Activated gamma-delta T cell treated with Interleukin-2 at 50 U/mL for 16 hours (primary cell): ENCODE results near the gene RPS6KA5.

Experiments used
- DNase-seq: peaks from one replicate; pipeline ENCODE4 v3.0.0-alpha.2; 2020

The RPS6KA5 gene

DNA sequence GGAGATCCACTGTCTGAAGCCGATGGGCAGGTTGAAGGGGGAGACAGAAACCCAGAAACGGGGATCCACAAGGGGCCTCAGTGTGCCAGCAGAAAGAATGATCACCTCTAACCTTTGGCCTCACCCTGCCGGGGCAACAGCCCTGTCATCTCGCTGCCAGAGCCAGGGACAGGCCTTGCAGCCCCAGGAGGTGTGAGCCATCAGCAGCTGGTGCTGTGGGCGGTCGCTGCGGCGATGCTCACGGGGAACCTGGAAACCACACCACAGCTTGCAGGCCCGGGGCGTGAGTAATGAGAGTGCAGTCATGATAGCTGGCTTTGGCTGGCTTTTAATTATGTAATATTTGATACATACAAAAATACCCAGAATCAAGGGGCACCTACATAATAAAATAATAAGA, 239.5 kb downstream of the RPS6KA5 start:
- peak; percentile 67 for DNase-seq

DNA sequence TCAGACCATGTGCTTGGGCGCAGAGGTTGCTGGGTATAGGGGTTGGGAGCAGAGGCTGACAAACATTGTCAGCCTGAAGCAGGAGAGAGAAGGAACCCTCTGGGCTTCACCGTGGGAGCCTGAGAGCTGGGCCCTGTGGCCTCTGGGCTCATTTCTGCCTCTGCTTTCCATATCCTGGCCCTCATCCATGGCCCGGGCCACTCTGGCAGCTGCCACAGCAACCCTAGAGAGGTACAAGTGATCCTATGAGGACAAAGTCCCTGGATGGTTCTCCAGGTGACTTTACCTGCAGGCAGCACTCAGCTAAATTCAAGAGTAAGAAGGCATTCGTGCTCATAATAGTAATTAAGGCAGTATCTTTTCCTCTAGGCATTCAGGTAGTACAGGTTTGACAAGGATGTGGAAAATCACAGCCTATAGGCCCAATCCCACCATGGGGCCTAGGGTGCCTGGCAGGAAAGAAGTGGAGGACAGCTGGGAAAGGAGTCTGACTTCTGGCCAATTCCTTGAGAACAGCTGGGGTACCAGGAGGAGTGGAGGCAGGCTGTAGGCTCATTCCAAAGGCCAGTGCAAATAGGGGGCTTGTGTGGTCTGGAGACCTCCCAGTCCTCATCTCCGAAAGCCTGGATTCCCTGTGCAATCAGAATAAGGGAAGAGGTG, 240.6 kb downstream of the RPS6KA5 start:
- no peak for DNase-seq

DNA sequence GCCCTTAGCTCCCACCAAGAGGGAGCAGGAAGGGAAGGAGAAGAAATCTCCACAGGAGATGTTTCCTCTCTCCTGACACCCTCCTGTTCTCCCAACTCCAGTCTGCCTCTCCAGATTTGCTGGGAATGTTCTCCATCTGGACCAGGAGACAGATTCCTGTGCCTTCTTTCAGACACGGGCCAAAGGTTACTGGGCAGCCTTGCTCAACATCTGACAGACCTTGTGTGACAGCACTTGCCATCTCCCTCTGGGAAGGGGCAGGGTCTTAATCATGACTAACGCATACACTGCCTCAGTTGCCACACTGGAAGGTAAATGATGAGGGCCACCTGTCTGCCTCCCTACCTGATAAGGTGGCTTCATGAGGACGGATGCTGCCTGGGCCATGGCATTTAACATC, 241.7 kb downstream of the RPS6KA5 start:
- DNase-seq: no peak

DNA sequence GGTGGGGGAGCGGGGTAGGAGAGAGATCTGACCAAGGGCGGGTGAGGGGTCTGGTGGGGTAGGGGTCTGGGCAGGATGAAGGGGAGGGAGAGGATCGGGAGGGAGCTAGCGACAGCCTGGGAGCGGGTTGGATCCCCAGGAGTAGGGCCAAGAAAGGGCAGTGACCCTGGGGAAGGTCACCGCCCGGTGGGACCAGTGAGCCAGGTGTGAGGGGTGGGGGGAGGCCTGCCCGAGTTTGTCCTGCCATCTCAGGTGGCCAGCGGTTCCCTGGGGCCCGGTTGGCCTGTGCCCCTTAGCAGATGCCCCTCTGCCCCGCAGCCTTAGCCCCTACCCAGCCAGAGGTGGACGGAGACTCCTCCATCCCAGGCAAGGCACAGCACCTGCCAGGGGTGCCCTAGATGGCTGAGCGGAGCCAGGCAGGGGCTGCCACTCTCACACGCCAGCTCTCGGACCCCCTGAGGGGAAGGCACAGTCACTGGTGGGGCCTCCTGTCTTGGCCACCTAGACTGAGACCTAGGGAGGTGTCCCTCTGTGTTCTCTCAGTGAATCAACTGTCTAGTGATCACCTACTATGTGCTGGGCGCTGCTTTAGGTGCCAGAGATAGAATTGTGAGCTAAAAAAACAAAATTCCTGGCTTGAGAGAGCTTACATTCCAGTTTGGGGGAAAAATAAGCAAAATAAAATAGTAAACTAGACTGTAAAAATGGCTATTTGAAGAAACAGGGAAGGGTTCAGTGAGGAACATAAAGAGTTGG, 243.6 kb downstream of the RPS6KA5 start:
- no peak for DNase-seq

DNA sequence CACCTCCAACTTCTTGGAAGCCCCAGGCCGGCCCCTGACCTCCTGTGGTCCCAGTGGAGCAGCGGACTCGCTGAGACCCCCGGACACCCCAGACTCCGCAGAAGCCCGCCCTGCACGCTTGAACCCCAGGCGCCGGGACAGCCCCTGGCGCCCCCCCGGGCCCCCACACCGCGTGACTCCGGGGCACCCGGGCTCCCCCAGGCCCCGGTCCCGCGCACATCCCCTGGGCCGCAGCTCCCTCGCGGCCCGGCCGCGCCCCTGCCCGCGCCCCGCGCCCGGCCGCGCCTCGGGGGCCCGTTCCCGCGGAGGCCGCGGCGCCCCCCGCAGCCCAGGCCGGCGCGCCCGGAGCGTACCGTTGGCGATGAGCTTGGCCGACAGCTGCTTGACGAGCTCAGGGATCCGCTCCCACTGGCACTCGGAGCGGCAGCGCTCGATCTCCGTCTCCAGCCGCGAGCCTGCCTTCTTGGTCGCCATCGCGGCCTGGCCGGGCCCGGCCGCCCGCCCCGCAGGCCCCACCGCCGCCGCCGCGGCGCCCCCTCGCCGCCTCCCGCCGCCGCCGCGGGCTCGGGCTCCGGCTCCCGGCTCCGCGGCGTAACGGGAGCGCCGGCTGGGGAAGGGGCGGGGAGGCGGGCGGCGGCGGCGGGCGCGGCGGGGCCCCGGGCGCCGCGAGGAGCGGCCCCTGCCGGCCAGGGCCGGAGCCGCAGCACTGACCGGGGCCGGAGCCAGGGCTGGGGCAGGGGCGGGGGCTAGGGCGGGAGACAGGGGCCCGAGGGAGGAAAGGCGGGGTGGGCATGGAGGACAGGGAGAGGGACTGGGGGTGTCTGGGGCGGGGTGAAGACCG, 244.4 kb downstream of the RPS6KA5 start, which contains the start of gene TTC7B:
Gene TTC7B (minus strand): TSS at position 609 of the 841 bp plus-strand sequence. CDS start 135 bp downstream, at position 474.
- no peak for DNase-seq

DNA sequence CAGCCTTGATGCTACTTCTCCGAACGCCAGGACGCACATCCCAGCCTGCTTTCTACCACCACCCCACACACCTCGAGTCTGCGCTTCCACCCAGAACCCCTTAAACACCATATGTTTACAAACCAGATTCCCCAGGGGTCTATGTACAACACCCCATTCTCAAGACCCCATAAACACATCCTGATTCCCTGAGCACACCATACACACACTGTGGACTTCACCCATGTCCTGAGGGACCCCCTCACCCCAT, 244.9 kb downstream of the RPS6KA5 start:
- no peak for DNase-seq

DNA sequence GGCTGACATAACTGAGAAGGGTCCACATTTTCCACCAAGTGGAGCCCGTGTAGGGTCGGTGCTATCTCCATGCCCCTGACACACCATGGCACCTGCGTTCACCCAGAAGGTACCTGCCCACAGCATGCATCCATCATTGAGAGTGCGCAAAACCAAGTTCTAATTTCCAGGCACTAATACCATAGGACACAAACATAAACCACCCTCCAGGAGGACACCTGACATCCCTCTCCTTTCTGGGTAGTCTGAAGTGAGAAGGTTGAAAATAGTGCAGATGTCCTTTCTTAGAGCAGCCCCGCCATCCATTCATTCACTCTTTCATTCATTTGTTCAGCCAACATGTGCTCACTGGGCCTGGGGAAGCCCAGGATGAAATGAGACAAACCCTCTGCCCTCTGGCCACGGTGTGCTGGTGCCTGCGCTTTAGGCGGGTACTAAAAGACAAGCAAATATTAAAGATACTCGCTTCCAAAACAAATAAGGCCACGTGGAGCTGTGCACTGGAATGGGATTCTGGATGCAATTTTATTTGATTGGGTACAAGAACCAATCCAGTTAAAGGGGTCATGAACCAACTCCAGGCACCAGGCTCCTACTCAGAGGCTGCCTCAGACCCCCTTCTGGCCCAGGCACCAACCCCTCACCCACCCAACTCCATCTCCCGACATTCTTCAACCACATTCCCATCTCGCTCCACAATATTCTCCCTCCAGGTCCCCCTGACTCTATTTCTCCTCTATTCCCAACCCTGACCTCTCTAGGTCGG, 245.5 kb downstream of the RPS6KA5 start:
- DNase-seq: no peak

DNA sequence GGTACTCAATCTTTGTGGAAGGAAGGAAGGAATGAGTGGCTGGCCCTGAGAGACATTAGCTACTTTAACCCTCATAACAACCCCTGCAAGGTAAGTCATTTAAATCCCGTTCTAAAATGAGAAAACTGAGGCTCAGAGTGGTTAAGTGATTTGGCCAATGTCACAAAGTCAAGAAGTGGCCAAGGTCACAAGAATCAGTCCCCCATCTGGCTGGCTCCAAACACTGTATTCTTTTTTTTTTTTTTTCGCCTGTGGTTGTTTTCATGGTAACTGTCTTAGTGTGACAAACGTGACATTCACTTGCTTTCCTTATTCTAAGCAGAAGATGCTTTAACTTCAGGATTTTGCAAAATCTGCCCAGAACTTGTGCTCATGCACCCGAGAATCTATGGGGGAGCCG, 247.0 kb downstream of the RPS6KA5 start:
- no peak for DNase-seq

DNA sequence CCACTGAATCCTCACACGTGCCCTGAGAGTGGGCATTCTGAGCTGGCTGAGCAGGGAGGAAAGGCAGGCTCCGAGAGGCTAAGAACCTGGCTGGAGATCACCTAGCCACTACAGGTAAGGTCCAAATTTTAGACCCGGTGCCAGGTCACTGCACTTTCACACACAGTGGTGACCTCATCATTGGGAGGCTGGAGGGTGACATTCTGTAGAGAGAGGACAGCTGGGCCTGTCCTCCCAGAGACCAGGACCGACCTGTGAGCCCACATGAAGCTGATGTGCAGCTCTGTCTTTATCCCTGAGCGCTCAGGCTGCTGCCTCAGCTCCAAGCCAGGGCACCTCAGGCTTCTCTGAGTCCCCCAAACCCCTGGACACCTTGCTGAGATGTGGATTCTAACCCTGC, 248.3 kb downstream of the RPS6KA5 start:
- DNase-seq: no peak

DNA sequence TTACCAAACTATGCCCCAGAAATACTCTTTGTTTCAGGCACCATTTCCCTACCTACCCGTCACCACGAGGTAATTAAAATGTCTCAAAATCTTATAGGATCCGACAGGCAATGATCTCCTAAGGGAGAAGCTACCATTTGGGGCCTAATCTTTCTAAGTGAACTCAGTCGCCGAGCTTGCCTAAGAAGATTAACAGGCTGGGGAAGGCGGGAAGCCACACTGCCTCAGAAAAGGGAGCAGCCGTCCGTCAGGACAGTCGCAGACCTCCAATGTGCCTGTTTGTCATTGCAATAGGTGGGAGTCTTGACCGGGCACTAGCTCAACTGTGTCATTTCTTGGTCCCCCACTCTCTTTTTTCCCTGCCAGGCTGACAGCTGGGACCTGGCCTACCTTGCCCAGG, 248.8 kb downstream of the RPS6KA5 start:
- DNase-seq: no peak

DNA sequence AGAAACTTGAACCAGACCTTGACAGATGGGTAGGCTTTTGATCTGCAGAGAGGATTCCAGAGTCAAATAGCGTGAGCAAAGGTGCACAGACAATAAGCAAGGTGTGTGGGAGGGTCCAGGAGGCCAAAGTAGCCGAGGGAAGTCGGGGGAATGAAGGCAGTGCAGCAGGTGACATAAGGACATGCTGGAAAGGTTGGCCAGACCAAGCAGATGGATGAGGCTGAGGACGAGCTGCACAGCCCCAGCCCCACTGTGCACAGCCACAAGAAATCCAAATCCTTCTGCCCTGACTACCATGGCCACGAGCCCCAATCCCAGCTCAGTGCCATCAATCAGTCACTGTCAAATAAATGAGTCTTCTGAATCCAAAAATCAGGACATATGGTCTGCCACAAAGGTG, 249.6 kb downstream of the RPS6KA5 start:
- no peak for DNase-seq

DNA sequence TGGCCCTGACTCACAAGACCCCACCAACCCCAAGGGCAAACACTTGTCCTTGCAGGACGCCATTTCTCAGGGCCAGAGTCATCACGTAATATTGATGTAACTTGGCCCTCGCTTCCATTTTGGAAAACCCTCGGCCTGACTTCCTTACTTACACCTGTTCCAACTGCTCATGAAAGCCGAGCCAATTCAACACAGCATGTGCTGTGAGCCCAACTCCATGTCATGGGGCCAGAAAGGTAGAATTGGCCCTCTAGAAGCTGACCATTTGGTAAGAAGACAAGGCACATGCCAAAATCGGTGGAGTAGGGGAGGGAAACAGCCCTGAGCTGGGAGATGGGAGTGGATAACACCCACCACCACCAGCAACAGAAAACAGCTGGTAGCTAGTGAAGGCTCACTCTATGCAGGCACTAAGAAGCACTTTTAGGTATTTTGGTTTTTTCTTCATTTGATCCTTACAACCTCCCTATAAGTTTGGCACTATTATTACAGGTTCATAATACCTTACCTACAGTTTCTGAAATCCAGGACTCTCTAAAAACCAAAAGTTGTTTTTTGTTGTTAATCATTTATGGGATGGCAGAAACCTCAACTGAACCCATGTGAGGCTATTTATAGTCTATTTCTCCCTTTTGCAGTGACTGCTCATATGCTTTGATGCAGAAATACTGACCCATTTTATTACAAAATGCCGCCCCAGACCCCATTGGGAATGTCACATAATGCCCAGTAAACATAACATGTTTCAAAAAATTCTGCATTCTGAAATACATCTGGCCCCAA, 250.7 kb downstream of the RPS6KA5 start:
- DNase-seq: no peak

DNA sequence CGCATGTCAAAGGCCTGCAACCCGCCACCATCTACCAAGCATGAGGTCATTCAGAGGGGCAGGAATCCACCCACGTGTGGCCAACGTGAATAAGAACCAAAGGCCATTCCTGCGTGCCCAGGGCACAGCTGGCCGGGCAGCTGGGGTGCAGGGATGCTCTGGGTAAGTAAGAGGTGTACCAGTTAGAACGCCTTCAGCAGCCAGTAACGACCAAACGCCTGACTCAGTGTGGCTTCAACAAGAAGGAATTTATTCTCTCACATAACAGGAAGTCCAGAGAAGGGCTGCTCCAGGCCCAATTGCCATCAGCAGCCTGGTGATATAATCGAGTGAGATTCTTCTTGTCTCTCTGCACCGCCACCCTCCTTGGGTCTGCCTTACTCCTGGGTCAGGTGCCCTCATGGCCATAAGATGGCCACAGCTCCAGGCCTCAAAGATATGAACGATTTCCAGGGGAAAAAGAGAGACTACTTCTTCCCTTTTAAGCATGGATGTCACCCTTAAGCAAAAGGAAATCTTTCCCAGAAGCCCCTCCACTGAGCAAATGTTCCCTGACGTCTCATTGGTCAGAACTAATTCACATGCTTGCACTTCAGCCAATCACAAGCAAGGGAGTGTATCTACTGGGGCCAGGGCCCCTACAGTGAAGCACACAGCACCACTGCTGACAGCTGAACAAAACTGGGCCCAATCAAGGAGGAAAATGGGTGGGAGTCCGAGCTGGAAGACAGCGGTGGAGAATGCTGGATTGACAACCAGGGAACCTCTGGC, 251.5 kb downstream of the RPS6KA5 start:
- no peak for DNase-seq

DNA sequence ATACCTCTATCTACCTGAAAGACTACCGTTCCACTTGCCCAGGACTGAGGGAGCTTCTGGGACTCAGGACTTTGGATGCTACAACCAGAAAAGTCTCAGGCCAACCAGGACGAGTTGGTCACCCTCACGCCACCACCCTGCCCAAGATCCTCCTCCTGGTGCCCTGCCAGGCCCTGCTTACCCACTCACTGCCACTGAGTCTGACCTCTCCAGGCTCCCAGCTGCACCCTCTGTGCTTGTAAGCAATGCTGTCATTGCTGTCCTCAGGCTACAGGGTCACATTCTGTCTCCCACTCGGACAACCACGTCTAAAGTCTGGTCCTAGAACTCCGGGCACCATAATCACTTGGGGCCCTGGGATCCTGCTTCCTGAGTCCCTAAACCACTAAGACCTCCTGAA, 253.4 kb downstream of the RPS6KA5 start:
- no peak for DNase-seq

DNA sequence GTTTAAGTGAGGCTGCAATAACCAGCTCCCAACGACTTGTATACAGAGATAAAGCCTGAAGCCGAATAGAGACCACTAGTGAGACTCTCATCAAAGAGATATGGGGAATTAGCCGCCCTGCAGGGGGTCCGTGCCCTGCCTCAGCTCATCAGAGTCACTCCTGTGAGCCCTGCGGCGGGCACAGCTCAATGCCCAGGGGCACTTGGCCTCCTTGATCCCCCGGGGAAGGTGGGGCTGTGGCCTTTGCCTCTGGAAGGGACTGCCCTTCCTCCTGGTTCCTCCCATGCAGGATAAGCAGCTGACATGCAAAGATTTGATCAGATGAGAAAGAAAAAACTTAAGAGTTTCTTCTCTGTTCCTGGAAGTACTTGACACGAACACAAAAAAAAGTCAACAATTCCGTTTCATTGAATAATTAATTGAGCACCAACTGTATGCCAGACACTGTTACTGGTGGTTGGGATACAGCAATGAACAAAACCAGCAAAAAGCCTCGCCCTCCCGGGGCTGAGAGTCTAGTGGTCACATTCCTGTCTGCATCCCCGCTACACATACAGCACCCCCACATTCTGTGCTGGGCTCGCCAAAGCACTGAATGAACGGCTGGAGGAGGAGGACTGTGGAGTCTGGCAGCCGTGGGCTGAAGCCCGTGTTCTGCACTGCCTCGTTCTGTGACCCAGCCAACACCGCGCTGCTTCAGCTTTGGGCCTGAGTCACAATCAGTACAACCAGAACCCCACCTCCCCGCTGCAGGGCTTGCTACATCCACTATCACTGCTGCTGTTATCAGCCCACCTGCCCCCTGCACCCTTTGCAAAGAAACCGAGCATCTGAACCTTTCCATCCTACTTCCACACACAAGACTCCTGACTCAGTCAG, 254.5 kb downstream of the RPS6KA5 start:
- DNase-seq: no peak

DNA sequence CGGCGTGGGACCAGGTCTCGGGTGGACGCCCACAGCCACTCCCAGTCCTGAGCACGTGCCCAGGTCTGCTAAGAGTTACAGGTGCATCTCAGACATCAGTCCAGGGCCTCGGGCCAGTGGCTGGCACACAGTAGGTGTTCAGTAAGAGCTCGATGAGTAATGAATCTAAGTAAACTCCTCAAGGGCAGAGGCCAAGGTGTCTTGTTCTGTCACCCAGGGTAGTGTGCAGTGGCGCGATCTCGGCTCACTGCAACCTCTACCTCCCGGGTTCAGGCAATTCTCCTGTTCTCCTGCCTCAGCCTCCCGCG, 255.4 kb downstream of the RPS6KA5 start:
- DNase-seq: no peak

DNA sequence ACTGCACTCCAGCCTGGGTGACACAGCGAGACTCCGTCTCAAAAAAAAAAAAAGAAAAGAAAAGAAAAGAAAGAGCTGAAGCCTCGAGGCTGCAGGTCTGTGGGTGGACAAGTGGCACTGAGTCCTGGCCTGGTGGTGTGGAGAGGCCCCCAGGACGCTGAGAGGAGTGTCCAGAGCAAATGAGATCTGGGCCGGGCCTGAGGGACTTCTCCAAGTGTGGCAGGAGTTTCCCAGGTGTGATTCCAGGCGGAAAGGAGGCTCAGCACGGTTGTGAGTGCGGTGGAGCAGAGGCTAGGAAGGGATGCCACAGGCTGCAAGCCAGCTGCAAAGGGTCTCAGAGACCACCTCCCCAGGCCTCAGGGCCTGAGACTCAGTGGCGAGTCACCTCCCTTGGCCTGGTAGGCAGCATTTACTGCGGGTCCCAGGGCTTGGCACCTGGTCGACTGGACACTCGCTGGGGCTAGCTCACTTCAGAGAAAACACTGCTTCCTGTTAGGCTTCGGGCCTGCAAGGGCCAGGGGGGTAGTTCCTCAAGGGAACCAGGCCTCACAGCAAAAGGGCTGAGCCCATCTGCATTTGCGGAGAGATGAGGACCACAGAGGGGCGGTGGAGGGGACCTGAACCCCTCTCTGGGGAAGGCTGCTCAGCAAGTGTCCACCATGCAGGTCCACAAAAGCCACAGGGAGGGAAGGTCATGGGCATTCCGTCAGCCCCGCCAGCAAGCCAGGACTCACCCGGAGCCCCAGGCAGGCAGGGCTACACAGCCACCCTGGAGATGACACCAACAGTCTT, 256.0 kb downstream of the RPS6KA5 start:
- no peak for DNase-seq

DNA sequence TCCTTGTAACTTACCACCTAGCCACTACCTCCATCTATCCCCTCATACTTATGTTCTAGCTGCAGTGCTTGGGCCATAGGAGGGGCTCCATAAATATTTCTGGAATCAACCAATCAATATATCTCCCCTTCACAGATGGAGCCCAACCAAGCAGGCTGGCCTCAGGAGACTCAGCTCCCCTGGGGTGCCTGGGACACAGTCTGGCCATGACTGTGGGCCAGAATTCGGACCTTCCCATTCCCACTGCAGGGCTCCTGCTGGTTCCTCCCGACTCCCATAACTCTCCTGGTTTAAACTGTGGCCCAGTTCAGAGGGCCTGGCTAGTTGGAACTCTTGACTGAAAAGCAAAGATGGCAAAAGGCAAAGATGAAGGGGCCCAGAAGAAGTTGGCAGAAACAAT, 257.2 kb downstream of the RPS6KA5 start:
- no peak for DNase-seq

DNA sequence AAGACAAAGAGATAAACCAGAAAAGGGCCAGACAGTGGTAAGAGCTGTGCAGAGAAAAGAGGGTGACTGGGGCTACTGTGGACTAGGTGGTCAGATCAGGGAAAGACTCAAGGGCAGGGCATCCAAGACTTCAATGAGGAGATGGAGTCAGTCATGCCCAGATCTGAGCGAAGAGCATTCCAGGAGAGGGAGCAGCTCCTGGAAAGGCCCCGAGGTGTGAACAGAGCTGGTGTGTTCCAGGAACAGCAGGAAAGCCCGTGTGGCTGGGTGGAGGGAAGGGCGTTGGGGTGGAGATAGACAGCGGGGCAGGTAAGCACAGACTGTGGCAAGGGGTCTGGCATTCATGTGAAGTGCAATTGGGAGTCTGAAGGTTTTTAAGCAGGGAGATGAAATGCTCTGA, 261.0 kb downstream of the RPS6KA5 start:
- DNase-seq: no peak

DNA sequence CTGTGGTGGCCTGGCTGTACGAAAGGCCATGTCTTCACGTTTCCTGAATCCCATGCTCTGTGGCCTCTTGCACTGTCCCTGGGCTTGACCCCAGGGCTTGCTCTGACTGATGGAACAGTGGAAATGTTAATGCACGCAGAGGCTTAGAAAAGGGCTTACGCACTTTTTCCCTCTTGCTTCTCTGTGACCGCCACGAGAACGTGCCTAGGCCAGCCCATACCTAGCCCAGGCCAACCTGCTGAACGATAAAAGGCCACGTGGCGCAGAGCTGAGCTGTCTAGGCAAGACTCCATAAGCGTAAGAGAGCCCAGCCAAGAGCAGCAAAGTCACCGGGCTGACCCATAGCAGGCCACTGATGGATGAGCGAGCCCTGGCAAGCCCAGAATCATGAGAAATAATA, 262.5 kb downstream of the RPS6KA5 start:
- no peak for DNase-seq
